Skeletal muscle tissue (tissue), 4 donors: Measurements from ENCODE around the gene WHAMM. TPM values are rescaled to one million over a fixed set of nuclear protein-coding genes. Genes with fewer than 3 reads are reported as not detected.
A peak's percentile ranks its signal among the peaks of the same experiment; 100 is the strongest.

Source experiments
- H3K27ac ChIP-seq: one replicate; pipeline ENCODE4 v1.7.0; 2013; ENCODE audit warnings: mild to moderate bottlenecking, low read depth, low read length, inconsistent platforms
- H3K27me3 ChIP-seq, 3 donors: one replicate each; pipeline ENCODE4 v1.7.0; 2013; ENCODE audit warnings: low read length in 3 of 3; ENCODE audit not compliant: control insufficient read depth in 3 of 3, insufficient read depth in 3 of 3
- H3K36me3 ChIP-seq, 3 donors: one replicate each; pipeline ENCODE4 v1.7.0; 2013; ENCODE audit warnings: low read length in 3 of 3; ENCODE audit not compliant: control insufficient read depth in 3 of 3, insufficient read depth in 3 of 3
- H3K4me1 ChIP-seq, 3 donors: one replicate each; pipeline ENCODE4 v1.7.0; 2013; ENCODE audit warnings: low read length in 3 of 3, mild to moderate bottlenecking in 3 of 3; ENCODE audit not compliant: control insufficient read depth in 3 of 3, insufficient read depth in 3 of 3
- H3K4me3 ChIP-seq, 3 donors: one replicate each; pipeline ENCODE4 v1.7.0; 2013; ENCODE audit warnings: low read length in 3 of 3
- H3K9ac ChIP-seq, 3 donors: one replicate each; pipeline ENCODE4 v1.7.0; 2013; ENCODE audit warnings: low read length in 3 of 3, mild to moderate bottlenecking in 3 of 3, moderate library complexity in 2 of 3, low read depth in 1 of 3
- H3K9me3 ChIP-seq, 3 donors: one replicate each; pipeline ENCODE4 v1.7.0; 2013; ENCODE audit warnings: low read length in 3 of 3; ENCODE audit not compliant: control insufficient read depth in 3 of 3
- total RNA-seq: library from RNA; depleted of rRNA; stranded (reverse); fragments of >200 nt; gene quantifications from one replicate; pipeline ENCODE4 v1.2.3, GENCODE V29; 2014
- donor health status: Osteomylitis.

Gene WHAMM
- total RNA-seq, 1 donor from 2014 or later, result 6.8 TPM

DNA sequence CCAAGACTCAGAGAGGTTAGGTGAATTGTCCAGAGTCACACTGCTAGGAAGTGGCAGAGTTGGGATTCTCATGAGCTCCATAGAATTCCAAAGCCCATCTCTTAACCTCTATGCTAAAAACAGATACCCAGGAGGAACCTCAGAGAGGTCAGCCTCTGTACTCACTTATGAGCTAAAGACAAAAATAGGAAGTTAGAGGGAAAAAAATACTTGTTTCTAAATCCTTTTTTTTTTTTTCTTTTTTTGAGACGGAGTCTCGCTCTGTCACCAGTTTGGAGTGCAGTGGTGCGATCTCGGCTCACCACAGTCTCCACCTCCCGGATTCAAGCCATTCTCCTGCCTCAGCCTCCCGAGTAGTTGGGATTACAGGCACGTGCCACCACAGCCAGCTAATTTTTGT lies 34.9 kb upstream of the WHAMM start:
- H3K9me3 ChIP-seq, result no peaks in the 10 kb centered on the region
- H3K4me3 ChIP-seq, result no peak overlapping the region
- H3K36me3 ChIP-seq, result peaks cover 38 to 59% (median 43%) of the 10 kb centered on the region in 3 donors
- no peak overlapping the region for H3K27ac ChIP-seq
- no peaks in the 10 kb centered on the region for H3K27me3 ChIP-seq
- no peak overlapping the region for H3K9ac ChIP-seq
- peaks cover 0 to 19% (median 16%) of the 10 kb centered on the region in 3 donors for H3K4me1 ChIP-seq

DNA sequence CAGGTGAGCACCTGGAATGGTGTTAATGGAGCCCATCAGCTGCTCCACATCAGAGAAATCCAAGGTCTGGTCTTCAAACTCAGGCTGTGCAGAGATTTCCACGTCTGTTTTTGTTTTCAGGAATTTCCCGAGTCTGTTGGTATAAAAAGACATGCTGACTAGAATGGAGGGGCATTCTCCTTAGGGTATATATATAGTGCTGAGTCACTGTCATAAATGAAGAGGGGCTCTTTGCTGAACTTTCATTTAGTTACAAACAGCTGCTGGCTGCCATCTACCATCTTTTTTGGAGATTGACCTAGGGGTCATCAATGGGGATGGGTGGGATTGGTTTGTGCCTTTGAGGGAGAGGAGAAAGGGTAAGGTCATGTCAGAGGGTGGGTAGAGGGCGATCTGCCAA lies 30.7 kb upstream of the WHAMM start:
- Histone ChIP-seq H3K36me3 (peaks cover 24 to 46% (median 40%) of the 10 kb centered on the region in 3 donors), H3K9me3 (no peaks in the 10 kb centered on the region), H3K4me3 (no peak overlapping the region), H3K4me1 (no peaks in the 10 kb centered on the region), H3K27me3 (no peaks in the 10 kb centered on the region), H3K27ac (no peak overlapping the region), H3K9ac (no peak overlapping the region)

DNA sequence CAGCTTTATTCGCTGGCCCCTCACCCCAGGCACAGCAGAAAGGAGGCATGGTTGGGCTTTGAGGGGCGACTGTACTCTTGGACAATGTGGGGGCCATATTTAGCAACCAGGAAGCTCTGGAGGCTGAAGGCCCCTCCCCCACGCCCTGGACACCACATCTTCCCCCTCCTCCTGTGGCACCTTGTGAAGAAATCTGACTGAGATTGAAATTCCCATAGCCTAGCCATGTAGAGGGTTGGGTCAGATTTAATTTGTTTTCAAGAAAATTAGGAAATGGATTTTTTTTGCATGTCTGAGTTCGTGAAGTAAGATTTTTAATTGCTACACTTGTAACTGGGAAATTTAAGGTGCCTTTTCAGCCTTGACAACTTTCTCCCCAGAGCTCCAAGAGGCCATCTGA lies 28.1 kb upstream of the WHAMM start:
- H3K9ac ChIP-seq, result no peak overlapping the region
- H3K9me3 ChIP-seq, result no peaks in the 10 kb centered on the region
- H3K27ac ChIP-seq, result no peak overlapping the region
- H3K4me3 ChIP-seq, result no peak overlapping the region
- H3K4me1 ChIP-seq, result no peaks in the 10 kb centered on the region
- H3K36me3 ChIP-seq, result peaks cover 31 to 51% (median 40%) of the 10 kb centered on the region in 3 donors
- no peaks in the 10 kb centered on the region for H3K27me3 ChIP-seq

DNA sequence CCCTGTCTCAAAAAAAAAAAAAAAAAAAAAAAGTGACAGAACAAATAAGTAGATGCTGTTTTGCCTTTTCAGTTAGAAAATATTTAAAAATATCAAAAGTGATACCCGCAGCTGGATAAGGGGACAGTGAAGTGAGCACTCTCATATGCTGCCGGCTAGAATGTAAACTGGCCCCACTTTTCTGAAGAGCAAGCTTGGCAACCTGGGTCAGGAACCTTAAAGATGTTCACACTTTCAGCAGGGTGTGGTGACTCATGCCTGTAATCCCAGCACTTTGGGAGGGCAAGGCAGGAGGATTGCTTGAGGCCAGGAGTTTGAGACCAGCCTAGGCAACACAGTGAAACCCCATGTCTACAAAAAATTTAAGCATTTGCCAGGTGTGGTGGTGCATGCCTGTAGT lies 20.9 kb upstream of the WHAMM start:
- Histone ChIP-seq H3K9me3 (no peaks in the 10 kb centered on the region), H3K4me1 (peaks cover 0 to 2% (median 0%) of the 10 kb centered on the region in 3 donors), H3K27me3 (no peaks in the 10 kb centered on the region), H3K36me3 (peaks cover 17 to 28% (median 20%) of the 10 kb centered on the region in 3 donors), H3K9ac (no peak overlapping the region), H3K27ac (no peak overlapping the region), H3K4me3 (no peak overlapping the region)

DNA sequence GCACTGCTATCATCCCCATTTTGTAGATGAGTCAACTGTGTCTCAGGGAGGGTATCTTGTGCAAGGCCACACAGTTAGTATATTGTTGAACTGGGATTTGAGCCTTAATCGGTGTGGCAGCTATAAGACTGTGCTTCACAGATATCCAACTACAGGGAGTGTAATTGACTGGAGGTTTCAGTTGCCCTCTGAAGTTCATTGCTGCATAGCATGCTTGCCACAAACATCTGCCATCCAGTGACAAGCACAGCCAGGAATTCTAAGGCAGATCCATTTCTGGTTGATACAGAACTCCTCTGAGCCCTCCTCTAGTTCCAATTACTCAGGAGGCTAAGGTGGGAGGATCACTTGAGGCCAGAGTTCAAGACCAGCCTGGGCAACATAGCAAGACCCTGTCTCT lies 19.9 kb upstream of the WHAMM start:
- no peak overlapping the region for H3K9ac ChIP-seq
- H3K36me3 ChIP-seq, result peaks cover 15 to 24% (median 19%) of the 10 kb centered on the region in 3 donors
- H3K4me3 ChIP-seq, result no peak overlapping the region
- H3K4me1 ChIP-seq, result peaks cover 0 to 2% (median 0%) of the 10 kb centered on the region in 3 donors
- H3K9me3 ChIP-seq, result no peaks in the 10 kb centered on the region
- no peak overlapping the region for H3K27ac ChIP-seq
- no peaks in the 10 kb centered on the region for H3K27me3 ChIP-seq

DNA sequence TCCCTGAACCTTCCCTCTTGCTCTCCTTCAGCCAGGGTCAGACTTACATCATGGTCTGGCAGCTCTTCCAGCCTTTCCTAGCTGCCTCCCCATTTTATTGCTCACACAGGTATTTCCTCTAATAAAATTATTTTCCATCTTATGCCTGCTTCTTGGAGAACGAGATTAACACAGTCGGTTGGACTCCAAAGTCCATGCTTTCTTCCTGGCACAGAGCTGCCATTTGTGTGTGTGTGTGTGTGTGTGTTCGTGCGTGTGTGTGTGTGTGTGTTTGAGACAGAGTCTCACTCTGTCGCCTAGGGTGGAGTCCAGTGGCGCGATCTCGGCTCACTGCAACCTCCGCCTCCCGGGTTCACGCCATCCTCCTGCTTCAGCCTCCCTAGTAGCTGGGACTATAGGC lies 19.1 kb upstream of the WHAMM start:
- H3K36me3 ChIP-seq, result peaks cover 13 to 19% (median 16%) of the 10 kb centered on the region in 3 donors
- H3K4me1 ChIP-seq, result peaks cover 0 to 2% (median 0%) of the 10 kb centered on the region in 3 donors
- H3K9ac ChIP-seq, result no peak overlapping the region
- no peaks in the 10 kb centered on the region for H3K27me3 ChIP-seq
- H3K9me3 ChIP-seq, result no peaks in the 10 kb centered on the region
- H3K27ac ChIP-seq, result no peak overlapping the region
- no peak overlapping the region for H3K4me3 ChIP-seq

DNA sequence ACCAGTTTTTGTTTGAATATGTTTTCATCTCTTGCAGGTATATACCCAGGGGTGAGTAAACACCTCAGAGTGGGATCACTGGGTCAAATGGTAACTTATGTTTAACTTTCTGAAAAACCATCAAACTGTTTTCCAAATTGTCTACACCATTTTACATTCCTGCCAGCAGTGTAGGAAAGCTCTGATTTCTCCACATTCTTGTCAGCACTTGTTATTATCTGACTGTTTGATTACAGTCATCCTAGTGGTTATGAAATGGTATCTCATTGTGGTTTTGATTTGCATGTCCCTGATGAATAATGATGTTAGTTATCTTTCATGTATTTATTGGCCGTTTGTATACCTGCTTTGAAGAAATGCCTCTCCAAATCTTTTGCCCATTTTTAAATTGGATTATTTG lies 17.4 kb upstream of the WHAMM start:
- Histone ChIP-seq H3K9ac (no peak overlapping the region), H3K9me3 (no peaks in the 10 kb centered on the region), H3K4me1 (peaks cover 0 to 7% (median 4%) of the 10 kb centered on the region in 3 donors), H3K4me3 (no peak overlapping the region), H3K27me3 (no peaks in the 10 kb centered on the region), H3K27ac (no peak overlapping the region), H3K36me3 (peaks cover 7 to 18% (median 10%) of the 10 kb centered on the region in 3 donors)

DNA sequence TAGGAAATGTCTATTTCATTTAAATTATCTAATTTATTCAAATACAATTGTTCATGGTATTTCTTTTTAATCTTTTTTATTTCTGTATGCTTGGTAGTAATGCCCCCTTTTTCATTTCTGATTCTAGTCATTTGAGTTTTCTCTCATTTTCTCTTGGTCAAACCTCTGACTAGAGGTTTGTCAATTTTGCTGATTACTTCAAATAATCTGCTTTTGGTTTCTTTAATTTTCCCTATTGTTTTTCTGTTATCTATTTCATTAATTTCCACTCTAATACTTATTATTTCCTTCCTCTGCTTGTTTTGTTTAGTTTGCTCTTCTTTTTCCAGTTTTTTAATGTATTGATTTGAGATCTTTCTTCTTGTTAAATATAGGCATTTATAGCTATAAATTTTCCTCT lies 15.7 kb upstream of the WHAMM start:
- no peak overlapping the region for H3K27ac ChIP-seq
- no peak overlapping the region for H3K9ac ChIP-seq
- H3K4me3 ChIP-seq, result no peak overlapping the region

DNA sequence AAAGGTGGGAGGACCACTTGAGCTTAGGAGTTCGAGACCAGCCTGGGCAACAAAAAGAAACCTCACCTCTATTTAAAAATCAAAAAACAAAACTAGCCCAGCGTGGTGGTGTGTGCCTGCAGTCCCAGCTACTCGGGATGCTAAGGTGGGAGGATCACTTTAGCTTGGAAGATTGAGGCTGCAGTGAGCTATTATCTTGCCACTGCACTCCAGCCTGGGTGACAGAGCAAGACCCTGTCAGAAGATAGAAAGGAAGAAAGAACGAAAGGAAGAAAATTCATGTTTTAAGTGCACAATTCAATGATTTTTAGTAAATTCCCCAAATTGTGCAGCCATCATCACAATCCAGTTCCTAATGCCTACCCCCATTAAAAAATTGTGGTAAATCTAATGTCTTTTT lies 11.3 kb upstream of the WHAMM start:
- Histone ChIP-seq H3K9ac (no peak overlapping the region), H3K4me3 (no peak overlapping the region), H3K9me3 (no peaks in the 10 kb centered on the region), H3K27me3 (no peaks in the 10 kb centered on the region), H3K27ac (no peak overlapping the region), H3K36me3 (peaks cover 9 to 28% (median 13%) of the 10 kb centered on the region in 3 donors), H3K4me1 (peaks cover 41 to 51% (median 47%) of the 10 kb centered on the region in 3 donors)

More for the DNA sequence above, 15.7 kb upstream of the WHAMM start:
- H3K4me1 ChIP-seq, result peaks cover 0 to 9% (median 8%) of the 10 kb centered on the region in 3 donors
- H3K9me3 ChIP-seq, result no peaks in the 10 kb centered on the region
- H3K36me3 ChIP-seq, result peaks cover 7 to 12% (median 8%) of the 10 kb centered on the region in 3 donors
- no peaks in the 10 kb centered on the region for H3K27me3 ChIP-seq

DNA sequence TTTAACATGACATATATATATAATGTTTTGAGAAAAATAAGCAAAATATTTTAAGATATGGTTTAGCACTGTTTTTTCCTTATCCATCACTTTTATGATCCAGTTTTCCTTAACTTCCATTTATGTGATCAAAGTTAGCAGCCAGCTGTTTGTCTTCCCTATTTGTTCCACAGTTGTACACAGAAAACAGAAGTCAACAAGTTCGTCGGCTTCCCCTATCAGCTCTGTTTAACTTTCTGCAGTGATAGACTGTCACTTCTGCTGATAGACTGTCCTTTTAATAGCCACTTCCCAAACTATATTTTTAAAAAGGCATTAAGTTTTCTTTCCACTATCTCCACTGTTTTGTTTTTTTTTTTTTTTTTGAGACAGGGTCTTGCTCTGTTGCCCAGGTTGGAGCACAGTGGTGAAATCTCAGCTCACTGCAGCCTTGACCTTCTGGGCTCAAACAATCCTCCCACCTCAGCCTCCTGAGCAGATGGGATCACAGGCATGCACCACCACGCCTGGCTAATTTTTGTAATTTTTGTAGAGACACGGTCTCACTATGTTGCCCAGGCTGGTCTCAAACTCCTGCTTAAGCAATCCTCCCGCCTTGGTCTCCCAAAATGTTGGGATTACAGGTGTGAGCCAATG lies 10.8 kb upstream of the WHAMM start:
- peak overlapping the region in 1 of 3 donors; percentile 9 for H3K9ac ChIP-seq
- H3K9me3 ChIP-seq, result no peaks in the 10 kb centered on the region
- H3K4me1 ChIP-seq, result peaks cover 46 to 56% (median 53%) of the 10 kb centered on the region in 3 donors

More for the DNA sequence above, 10.8 kb upstream of the WHAMM start:
- Histone ChIP-seq H3K36me3 (peaks cover 9 to 28% (median 13%) of the 10 kb centered on the region in 3 donors), H3K27me3 (no peaks in the 10 kb centered on the region), H3K27ac (peak overlapping the region; percentile 99), H3K4me3 (no peak overlapping the region)
